ENCODE results near the gene GABBR1.

The GABBR1 gene

DNA sequence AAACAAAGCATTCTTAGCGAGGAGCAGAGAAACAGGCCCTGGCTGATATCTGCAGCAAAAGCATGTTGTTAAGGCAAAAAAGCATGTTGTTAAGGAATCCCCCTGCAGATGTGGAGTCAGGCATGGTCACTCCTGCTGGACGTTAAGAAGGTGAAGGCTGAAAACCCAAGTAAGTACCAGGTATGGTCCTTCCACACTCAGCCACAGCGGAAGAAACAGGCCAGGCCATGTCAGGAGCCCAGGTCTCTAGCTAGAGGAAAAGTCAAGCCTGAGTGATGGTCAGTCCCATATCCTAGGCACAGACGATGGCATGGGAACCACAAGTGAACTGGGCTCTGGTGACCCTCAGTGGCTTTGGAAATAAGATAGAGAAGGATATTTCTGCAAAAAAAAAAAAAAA lies 112.8 kb downstream of the GABBR1 start:
- Histone ChIP-seq H3K4me3 (ENCODE audit: low read length) (no peak overlapping the region), H3K4me1 (ENCODE audit: control insufficient read depth, insufficient read depth, low read length) (no peaks in the 10 kb centered on the region), H3K27me3 (replicated peaks; ENCODE audit: control insufficient read depth, insufficient read depth, low read length) (no peaks in the 10 kb centered on the region), H3K36me3 (ENCODE audit: control insufficient read depth, insufficient read depth, low read length, severe bottlenecking) (no peaks in the 10 kb centered on the region), H3K9me3 (ENCODE audit: control insufficient read depth, low read length) (no peaks in the 10 kb centered on the region), H3K9ac (ENCODE audit: low read length) (no peak overlapping the region)
- DNase-seq (ENCODE audit: low read depth) = no peak

DNA sequence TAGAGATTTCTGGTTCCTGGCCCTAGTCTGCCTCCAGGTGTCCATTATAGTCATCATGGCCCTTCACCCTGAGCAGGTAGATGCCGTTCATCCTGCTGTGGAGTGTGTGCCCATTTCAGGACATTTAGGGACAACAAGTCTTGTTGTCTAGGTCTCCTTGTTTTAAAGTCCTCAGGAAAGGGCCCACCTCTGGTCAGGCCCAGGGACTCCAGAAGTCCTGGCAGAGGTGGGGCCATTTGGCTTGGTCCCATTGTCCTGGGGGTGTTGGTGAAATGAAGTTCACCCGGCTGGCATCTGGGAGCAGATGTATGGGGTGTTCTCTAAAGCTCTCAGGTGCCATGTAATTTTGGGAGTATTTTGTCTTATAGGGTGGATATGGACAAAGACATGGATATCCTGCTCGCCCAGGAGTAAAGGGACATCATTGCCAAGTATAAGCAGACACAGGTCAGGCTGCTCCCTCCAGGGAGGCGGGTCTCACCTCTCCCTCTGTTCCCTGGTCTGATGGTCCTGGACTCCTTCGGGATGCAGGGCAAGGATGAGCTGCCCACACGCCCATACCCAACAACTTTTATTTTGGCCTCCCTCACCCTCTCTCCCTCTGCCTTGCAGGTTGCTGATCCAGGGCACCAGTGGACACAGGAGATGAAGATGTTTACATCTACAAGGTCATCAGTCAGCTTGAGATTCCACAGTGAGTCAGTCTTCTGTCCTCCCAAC lies 113.5 kb downstream of the GABBR1 start:
- Histone ChIP-seq H3K36me3 (ENCODE audit: control insufficient read depth, insufficient read depth, low read length, severe bottlenecking) (no peaks in the 10 kb centered on the region), H3K4me1 (ENCODE audit: control insufficient read depth, insufficient read depth, low read length) (no peaks in the 10 kb centered on the region), H3K4me3 (ENCODE audit: low read length) (no peak overlapping the region), H3K27me3 (replicated peaks; ENCODE audit: control insufficient read depth, insufficient read depth, low read length) (no peaks in the 10 kb centered on the region), H3K9me3 (ENCODE audit: control insufficient read depth, low read length) (no peaks in the 10 kb centered on the region), H3K9ac (ENCODE audit: low read length) (no peak overlapping the region)
- no peak for DNase-seq (ENCODE audit: low read depth)

DNA sequence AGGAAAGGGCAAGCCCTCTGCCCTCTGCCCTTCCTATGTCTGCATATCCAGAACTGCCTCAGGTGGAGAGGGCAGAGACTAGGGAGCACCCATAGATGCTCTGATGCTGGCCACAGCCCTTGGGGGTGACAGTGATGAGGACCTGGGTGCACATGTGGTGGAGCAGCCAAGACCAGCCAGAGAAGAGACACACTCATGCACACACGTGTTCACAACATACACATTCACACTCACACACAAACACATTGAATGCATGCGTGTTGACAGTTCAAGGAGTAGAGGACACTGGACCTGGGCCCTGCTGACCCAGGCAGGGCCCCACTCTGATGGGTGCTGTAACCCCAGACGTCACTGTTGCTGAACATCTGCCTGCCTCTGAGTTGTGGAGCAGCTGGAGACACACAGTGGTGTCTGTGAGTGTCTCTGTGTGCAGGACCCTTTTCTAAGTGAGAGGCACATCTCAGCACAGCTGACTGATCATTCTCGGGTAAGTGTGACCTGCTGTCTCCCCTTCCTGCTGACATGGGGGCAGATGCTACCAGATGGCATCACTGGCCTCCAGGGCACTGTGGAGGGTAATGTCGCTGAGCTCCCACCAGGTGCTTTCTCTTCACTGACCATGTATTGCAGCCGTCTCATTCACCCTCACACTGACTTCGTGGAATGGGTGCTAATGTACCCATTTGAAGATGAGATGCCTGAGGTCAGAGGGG lies 115.1 kb downstream of the GABBR1 start:
- Histone ChIP-seq H3K4me3 (ENCODE audit: low read length) (no peak overlapping the region), H3K36me3 (ENCODE audit: control insufficient read depth, insufficient read depth, low read length, severe bottlenecking) (no peaks in the 10 kb centered on the region), H3K27me3 (replicated peaks; ENCODE audit: control insufficient read depth, insufficient read depth, low read length) (peaks cover 4% of the 10 kb centered on the region), H3K9ac (ENCODE audit: low read length) (no peak overlapping the region), H3K4me1 (ENCODE audit: control insufficient read depth, insufficient read depth, low read length) (no peaks in the 10 kb centered on the region), H3K9me3 (ENCODE audit: control insufficient read depth, low read length) (no peaks in the 10 kb centered on the region)
- DNase-seq (ENCODE audit: low read depth) = no peak

DNA sequence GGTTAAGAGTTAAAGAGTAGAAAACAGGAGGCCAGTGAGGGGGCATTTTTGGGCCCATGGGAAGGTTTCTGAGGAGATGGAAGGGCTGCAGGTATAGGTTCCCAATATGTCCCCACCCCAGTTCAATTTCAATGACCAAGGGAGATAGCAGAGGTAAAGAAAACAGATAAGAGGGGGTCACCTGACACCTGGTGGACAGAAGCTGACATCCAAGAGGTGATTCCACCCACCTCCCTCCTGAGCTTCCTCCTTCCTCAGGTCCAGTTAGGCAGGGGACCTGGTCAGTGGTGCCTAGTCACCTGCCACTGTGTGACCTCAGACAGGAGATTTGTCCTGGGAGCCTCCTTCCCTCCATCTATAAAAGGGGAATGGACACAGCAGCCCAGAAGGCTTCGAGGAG lies 115.7 kb downstream of the GABBR1 start:
- Histone ChIP-seq H3K4me1 (ENCODE audit: control insufficient read depth, insufficient read depth, low read length) (no peaks in the 10 kb centered on the region), H3K9me3 (ENCODE audit: control insufficient read depth, low read length) (no peaks in the 10 kb centered on the region), H3K4me3 (ENCODE audit: low read length) (no peak overlapping the region), H3K27me3 (replicated peaks; ENCODE audit: control insufficient read depth, insufficient read depth, low read length) (peaks cover 4% of the 10 kb centered on the region), H3K9ac (ENCODE audit: low read length) (no peak overlapping the region), H3K36me3 (ENCODE audit: control insufficient read depth, insufficient read depth, low read length, severe bottlenecking) (no peaks in the 10 kb centered on the region)
- no peak for DNase-seq (ENCODE audit: low read depth)

DNA sequence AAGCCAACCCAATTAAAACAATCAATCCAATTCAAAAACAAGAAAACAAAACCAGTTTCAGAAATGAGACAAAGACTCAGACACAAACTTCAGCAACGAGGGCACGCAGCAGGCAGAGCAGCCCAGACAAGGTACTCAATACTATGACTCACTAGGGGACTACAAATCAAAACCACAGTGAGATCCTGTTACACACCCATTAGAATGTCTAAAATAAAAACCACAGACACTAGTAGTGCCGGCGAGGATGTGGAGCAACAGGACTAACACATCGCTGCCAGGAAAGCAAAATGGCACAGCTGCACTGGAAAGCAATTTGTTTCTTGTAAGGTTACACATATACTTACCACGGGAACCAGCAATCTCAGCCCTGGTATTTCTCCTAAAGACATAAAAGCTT lies 116.9 kb downstream of the GABBR1 start:
- DNase-seq (ENCODE audit: low read depth) = peak; percentile 63
- H3K4me1 ChIP-seq (ENCODE audit: control insufficient read depth, insufficient read depth, low read length) = no peaks in the 10 kb centered on the region
- H3K27me3 ChIP-seq (replicated peaks; ENCODE audit: control insufficient read depth, insufficient read depth, low read length) = peaks cover 4% of the 10 kb centered on the region
- no peak overlapping the region for H3K4me3 ChIP-seq (ENCODE audit: low read length)
- no peaks in the 10 kb centered on the region for H3K9me3 ChIP-seq (ENCODE audit: control insufficient read depth, low read length)
- no peak overlapping the region for H3K9ac ChIP-seq (ENCODE audit: low read length)
- no peaks in the 10 kb centered on the region for H3K36me3 ChIP-seq (ENCODE audit: control insufficient read depth, insufficient read depth, low read length, severe bottlenecking)

DNA sequence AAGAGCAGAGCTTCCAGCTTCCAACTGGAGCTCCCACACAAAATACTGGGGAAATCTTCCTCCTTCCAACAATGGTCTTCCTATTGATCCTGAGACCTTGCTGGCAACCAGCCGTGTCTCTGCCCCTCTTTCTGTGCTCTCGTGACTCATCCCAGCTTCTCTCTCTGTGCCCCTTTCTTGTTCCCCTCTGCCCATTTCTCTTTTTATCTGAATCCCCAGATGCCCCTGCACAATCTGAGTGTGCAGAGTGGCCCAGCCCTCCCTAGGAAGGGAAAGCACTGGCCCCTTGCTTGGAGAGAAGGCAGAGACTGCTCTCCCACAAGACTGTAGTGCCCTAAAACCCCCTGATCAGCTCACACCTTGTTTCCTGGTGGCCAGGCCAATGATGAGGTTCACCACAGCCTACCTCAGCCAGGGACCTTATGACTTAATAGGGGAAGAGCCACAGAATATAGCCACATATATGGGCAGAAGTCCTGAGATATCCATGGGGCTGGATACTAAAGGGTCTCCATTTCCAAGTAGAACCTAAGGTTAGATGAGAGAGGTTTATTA lies 122.2 kb downstream of the GABBR1 start:
- no peak for DNase-seq (ENCODE audit: low read depth)
- Histone ChIP-seq H3K9me3 (ENCODE audit: control insufficient read depth, low read length) (no peaks in the 10 kb centered on the region), H3K36me3 (ENCODE audit: control insufficient read depth, insufficient read depth, low read length, severe bottlenecking) (no peaks in the 10 kb centered on the region), H3K4me1 (ENCODE audit: control insufficient read depth, insufficient read depth, low read length) (no peaks in the 10 kb centered on the region), H3K27me3 (replicated peaks; ENCODE audit: control insufficient read depth, insufficient read depth, low read length) (peaks cover 24% of the 10 kb centered on the region), H3K4me3 (ENCODE audit: low read length) (no peak overlapping the region), H3K9ac (ENCODE audit: low read length) (no peak overlapping the region)

DNA sequence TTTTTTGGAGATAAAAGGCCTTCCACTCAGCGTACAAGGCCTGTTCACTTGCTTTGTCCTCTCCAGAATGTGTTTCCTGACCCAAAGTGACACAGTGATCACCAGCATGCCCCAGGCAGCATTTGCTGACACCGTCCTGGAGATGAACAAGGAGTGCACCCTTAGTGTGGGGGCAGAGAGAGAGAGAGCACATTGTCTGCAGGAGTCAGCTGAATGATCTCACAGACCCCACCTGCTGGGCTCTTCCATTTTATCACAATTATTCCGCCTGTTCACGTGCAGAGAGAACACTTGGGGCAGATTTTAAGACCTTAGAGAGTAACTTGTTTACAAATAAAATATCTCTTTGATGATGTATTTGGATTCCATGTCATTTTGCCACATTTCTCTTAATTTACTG lies 122.8 kb downstream of the GABBR1 start:
- peaks cover 24% of the 10 kb centered on the region for H3K27me3 ChIP-seq (replicated peaks; ENCODE audit: control insufficient read depth, insufficient read depth, low read length)
- H3K4me3 ChIP-seq (ENCODE audit: low read length) = no peak overlapping the region
- H3K4me1 ChIP-seq (ENCODE audit: control insufficient read depth, insufficient read depth, low read length) = no peaks in the 10 kb centered on the region
- H3K9ac ChIP-seq (ENCODE audit: low read length) = no peak overlapping the region
- no peak for DNase-seq (ENCODE audit: low read depth)
- H3K9me3 ChIP-seq (ENCODE audit: control insufficient read depth, low read length) = no peaks in the 10 kb centered on the region
- H3K36me3 ChIP-seq (ENCODE audit: control insufficient read depth, insufficient read depth, low read length, severe bottlenecking) = no peaks in the 10 kb centered on the region

All from adipocyte (in vitro differentiated cells).